ENCODE results near the gene CENPP. TPM values are rescaled to one million over a fixed set of nuclear protein-coding genes. Genes with fewer than 3 reads are reported as not detected.

Gene CENPP
- total RNA-seq, 1 donor from 2014 or later, result 8.6 TPM

DNA sequence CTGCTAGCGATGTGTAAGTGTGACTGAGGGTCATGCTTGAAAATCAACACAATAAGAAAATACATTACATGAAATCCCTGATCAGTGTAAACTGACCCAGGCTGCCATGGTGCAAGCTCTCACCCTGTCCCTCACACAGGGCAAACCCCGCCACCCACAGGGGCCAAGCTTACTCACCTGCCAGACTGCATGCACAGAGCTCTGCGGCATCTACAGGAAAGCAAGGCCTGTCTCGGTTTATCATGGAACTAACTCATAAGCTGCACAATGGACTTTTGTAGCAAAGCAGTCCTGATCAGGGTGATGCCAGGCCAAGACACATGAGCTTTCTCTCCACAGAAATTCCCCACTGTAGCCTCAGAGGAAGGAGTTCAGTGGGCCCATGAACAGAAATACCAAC is 334.5 kb downstream of the CENPP start:
- DNase-seq, result no peak

DNA sequence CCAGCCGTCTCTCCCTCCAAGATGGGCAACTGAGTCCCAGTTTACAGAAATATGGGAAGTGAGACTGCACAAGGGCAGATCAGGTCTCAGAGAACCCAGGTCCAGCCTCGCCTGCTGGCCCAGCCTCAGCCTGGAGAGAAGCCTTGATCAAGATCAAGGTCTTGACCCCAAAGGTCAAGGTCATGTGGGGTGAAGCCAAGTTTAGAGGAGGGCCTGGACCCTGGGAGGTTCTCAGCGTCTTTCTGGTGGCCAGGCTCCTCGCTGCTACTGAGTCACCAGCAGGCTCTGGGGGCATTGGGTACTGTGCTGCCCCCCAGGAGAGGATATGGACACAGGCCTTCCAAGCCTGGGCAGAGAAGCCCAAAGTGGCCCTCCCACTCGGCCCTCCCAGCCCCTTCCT is 335.4 kb downstream of the CENPP start:
- no peak for DNase-seq

DNA sequence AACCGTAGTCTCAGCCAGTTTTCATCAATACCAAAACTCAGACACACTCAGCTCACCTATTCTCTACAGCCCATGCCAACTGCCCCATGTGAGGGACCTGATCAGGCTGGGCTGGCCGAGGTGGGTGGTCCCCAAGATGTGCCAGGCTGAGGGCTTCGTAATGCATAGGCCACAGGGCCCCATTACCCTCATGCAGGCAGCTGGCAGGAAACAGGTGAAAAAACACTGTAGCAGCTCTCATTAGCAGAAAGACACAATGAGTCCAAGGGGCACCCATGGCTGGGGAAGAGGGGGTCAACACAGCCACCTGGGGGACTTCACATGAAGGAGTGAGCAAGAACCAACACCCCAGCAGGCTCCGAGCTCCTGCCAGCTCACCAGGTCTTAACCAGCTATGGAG is 336.0 kb downstream of the CENPP start:
- no peak for DNase-seq

DNA sequence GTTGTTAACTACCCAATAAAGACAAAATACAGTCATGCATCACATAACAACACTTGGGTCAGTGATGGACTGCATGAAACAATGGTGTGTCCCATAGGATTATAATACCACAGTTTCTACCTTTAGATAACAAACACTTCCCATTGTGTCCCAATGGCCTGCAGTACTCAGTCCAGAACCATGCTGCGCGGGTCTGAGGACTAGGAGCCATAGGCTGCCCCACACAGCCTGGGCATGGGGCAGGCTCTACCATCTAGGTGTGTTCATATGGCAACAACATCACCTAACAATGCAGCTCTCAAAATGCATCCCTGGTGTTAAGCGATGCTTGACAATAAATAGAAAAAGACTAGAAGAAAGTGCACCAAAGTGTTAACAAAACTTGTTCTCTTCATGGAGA is 337.4 kb downstream of the CENPP start:
- no peak for DNase-seq

DNA sequence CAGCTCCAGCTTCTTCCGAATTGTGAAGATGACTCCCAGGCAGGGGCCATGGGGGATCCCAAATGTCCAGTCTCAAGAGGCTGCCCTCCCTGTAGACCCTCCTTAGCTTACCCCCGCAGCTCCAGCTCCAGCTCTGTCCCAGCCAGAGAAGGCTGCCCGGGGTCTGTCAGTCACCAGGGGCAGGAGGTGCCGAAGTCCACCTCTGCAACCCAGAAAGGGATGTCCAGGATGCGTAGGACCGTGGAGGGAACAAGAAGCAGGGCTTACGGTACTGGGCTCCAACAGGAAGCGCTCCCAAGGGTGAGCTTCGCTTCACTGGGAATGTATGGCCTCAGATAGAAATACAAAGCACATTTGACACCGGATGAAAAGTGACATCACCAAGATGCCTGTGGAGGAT is 338.2 kb downstream of the CENPP start:
- no peak for DNase-seq

DNA sequence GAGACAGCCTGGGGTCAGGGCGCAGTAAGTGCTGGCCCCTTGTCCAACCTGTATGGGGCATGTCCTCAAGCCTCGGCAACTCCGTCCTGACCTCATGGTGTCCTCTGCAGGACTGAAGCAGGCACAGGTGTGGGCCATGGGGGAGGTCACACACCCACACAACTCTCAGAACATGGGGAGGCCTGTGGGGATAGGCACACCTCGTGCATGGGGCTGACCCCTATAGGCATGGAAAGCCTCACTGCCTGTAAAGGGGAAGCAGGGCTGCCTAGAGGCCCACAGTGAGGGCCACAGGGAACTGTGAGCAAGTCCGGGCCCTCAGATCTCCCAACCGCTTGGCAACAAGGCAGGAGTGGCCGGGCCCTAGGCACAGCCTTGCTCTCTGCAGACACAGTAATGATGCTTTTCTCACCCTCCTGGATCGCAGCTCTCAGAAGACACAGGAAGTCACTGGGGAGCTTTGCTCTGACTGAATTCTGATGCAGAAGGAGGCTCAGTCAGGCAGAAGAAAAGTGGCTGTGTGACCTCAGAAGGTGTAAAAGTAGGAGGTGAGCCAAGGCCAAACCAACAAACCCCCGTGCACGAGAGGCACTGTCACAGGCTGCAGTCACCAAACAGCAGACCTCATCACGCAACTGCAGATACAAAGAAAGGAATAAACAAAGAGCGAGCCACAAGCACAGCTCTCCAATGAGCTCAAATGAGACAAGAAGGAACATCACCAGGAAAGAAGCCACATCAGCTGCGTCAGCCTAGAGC is 338.8 kb downstream of the CENPP start:
- DNase-seq, result no peak

DNA sequence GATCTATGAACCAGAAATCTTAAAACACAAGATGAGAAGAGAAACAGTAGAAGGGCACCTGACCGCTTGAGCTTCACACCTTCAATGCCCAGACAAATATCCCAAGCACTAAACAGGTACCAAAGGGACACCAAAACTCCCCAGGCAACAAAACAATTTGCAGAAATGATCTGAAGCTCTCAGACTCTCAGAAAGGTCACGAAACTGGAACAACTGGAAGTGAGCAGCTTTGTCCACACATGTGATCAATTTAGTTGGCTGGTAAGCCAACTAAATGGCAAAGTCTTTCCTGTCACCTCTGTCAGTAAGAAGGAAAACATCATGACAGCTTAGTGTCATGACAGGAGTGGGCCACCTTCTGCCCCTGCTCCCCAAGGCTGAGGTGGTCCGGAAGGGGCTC is 340.1 kb downstream of the CENPP start:
- DNase-seq, result no peak

DNA sequence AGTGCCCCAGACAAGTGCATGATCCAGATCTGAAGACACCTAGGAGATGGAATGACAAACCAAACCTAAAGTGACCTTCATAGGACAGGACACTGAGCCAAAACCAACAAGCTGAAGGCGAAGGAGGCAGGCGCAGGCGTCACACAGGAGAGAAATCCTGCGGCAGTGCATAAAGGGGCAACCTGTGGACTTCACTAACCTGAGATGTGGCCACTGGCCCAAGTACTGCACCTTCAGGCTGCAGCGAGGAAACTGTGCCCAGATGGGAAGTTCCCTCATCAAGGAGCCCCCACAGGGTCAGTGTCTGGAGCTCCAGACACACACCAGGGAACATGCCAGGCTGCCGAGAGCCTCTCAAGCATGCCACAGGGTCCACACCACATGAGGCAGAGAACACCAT is 340.5 kb downstream of the CENPP start:
- DNase-seq, result no peak

DNA sequence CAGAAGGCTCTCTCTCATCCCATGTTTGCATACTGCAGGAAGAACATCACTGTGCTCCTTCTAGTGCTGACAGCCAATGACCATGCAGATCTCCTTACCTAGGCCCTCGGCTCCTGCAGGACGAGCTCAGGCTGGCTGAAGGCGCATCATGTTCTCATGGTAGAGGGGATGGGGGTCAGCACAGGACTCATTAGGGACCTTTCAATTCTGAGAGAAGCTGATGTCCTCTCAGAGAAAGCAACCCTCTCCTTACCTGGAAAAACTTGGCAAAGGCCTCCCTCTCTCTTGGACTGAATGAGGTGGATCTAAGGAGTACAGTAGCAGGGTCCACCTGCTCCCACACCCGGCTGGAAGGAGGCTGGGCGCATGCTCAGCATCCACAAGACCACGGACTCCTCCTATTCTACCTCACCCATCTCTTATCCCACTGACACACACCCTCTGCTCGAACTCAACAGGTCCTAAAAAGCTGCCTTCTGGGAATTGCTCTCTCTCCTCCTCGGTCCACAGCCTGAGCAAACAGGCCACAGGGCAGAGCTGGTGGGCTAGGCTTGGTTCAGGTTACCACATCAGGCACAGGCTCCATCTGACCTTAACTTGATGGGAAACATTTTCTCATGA is 341.3 kb downstream of the CENPP start:
- no peak for DNase-seq

DNA sequence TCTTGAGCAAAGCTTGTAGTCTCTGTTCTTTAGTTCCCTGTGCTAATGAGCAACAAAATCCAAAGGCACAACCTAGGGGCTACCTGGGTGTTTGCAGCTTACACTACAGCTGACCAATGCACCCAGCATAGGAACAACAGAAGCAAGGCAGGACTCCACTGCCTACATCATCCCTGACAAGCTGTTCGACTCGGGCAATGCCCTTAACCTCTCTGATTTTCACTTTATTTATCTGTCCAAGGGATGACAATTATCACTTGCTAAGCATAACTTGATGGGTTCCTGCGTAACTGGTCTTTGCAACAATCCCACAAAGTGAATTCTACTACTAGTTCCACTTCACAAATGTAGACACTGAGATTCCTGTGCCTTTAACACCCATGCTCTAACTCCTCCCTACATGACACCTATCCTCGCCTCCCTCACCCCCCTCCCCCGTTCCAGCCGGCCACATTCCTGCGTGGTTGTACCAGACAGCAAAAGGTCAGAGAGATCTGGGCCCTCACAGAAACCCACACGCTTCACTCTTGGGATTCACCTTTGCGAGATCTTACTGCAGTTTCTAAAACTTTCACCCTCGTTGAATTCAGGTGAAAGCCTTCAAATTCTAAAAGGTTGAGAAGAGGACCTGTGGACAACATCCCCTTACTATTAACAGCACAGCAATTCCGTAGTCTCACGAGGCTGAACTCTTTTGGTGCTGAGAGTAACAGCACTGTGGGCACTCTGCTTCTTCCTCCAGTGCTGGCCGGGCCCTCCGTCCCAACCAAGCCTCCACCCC is 343.2 kb downstream of the CENPP start:
- DNase-seq, result no peak

DNA sequence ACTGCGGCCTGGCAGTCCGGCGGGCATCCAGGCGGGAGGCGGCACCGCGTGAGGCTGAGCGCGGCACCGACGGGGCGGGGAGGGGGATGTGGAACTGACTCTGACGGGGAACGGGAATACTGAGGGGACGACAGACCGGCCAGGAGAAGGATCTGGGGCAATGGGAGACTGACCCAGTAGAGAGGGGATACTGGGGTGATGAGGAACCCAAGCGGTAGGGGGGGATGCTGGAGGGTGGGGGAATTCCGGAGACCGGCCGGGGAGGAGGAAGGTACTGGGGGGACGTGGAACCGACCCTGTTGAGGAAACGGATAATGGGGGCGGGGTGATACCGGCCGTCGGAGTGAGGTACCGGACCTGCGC is 343.8 kb downstream of the CENPP start:
- DNase-seq, result no peak

Small RNA genes lying within 50 kb of the gene (small RNA-seq; reads per million reads assigned to genes)
- not detected for gene AL157827.1
- gene MIR3651, result not detected
- gene MIR4670, result not detected
- gene SNORA84, result not detected

Other genes with a start within 250 kb of the CENPP start
- gene SPTLC1, start 210.5 kb upstream of the CENPP start, total RNA-seq, result 84.1 TPM
- gene IARS1, start 32.3 kb upstream of the CENPP start, total RNA-seq, result 154 TPM
- gene NOL8, start 603 bp upstream of the CENPP start, total RNA-seq, result 18.2 TPM
- gene OGN, start 78.6 kb downstream of the CENPP start, total RNA-seq, result 15.1 TPM
- gene OMD, start 98.5 kb downstream of the CENPP start, total RNA-seq, result 2.5 TPM
- 7.8 TPM for gene ASPN, start 156.6 kb downstream of the CENPP start, total RNA-seq
- 5.6 TPM for gene ECM2, start 210.0 kb downstream of the CENPP start, total RNA-seq

Data from occipital lobe (tissue), 3 donors.